GM12878 (cell line): Measurements from ENCODE around the gene GALE. TPM values are rescaled to one million over a fixed set of nuclear protein-coding genes. Genes with fewer than 3 reads are reported as not detected.

Experiments
- BMI1 ChIP-seq: fragments of 450-650 bp; IDR thresholded peaks from 2 replicates; pipeline ENCODE4 v1.6.1; 2016; ENCODE audit warnings: mild to moderate bottlenecking, moderate library complexity, borderline replicate concordance
- CHD2 ChIP-seq: IDR thresholded peaks from 2 replicates; pipeline ENCODE4 v1.6.1; 2011; ENCODE audit warnings: low read depth, low read length, improper control_type of control experiment, borderline replicate concordance
- CREB1 ChIP-seq: IDR thresholded peaks from 2 replicates; pipeline ENCODE4 v1.6.1; 2012; ENCODE audit warnings: low read depth, mild to moderate bottlenecking, inconsistent platforms
- CTCF ChIP-seq, 3 experiments: IDR thresholded peaks in 2 of 3; conservative IDR thresholded peaks in 1 of 3; 2 replicates each; pipeline ENCODE4 v1.5.1; 2011; ENCODE audit warnings: low read depth in 3 of 3, low read length in 3 of 3, mild to moderate bottlenecking in 3 of 3, control low read depth in 2 of 3, moderate library complexity in 2 of 3, inconsistent platforms in 1 of 3, mixed read lengths in 1 of 3; ENCODE audit not compliant: control insufficient read depth in 2 of 3, insufficient read depth in 1 of 3; ENCODE audit errors: extremely low read depth in 1 of 3
- ESRRA ChIP-seq: IDR thresholded peaks from 2 replicates; pipeline ENCODE4 v1.6.1; 2012; ENCODE audit warnings: mild to moderate bottlenecking, low read length, improper control_type of control experiment
- ETV6 ChIP-seq, 2 experiments: fragments of 450-650 bp in 1 of 2; IDR thresholded peaks in 1 of 2; conservative IDR thresholded peaks in 1 of 2; 2 replicates each; pipeline ENCODE4 v1.6.1; 2014; ENCODE audit warnings: antibody characterized with exemption in 1 of 2, borderline replicate concordance in 1 of 2, low read depth in 1 of 2, mild to moderate bottlenecking in 1 of 2, moderate library complexity in 1 of 2
- FOS ChIP-seq: IDR thresholded peaks from 3 replicates; pipeline ENCODE4 v1.6.1; 2011; ENCODE audit warnings: borderline replicate concordance; ENCODE audit not compliant: insufficient read length; ENCODE audit errors: extremely low read depth
- HDAC2 ChIP-seq: fragments of 200-600 bp; sonication (generic); IDR thresholded peaks from 2 replicates; pipeline ENCODE4 v1.6.1; 2017
- IKZF2 ChIP-seq, 2 experiments: fragments of 450-650 bp; IDR thresholded peaks; 2 replicates each; pipeline ENCODE4 v1.6.1; 2017; ENCODE audit warnings: mild to moderate bottlenecking in 2 of 2, moderate library complexity in 2 of 2
- JUND ChIP-seq: IDR thresholded peaks from 2 replicates; pipeline ENCODE4 v1.6.1; 2012; ENCODE audit warnings: low read depth, mild to moderate bottlenecking, low read length, improper control_type of control experiment, moderate library complexity
- MTA3 ChIP-seq: IDR thresholded peaks from 2 replicates; pipeline ENCODE4 v1.6.1; 2012; ENCODE audit warnings: low read length, inconsistent platforms, borderline replicate concordance
- PBX3 ChIP-seq: IDR thresholded peaks from 2 replicates; pipeline ENCODE4 v1.6.1; 2011; ENCODE audit warnings: mild to moderate bottlenecking, low read depth, low read length, moderate library complexity; ENCODE audit not compliant: insufficient replicate concordance
- RB1 ChIP-seq: fragments of 450-650 bp; formaldehyde crosslinking; IDR thresholded peaks from 2 replicates; pipeline ENCODE4 v1.6.1; 2017; ENCODE audit warnings: mild to moderate bottlenecking, borderline replicate concordance
- RBBP5 ChIP-seq: fragments of 200-600 bp; sonication (generic); conservative IDR thresholded peaks from 2 replicates; pipeline ENCODE4 v1.6.1; 2016
- SPI1 ChIP-seq: IDR thresholded peaks from 2 replicates; pipeline ENCODE4 v1.6.1; 2011; ENCODE audit warnings: low read depth, mild to moderate bottlenecking, low read length, moderate library complexity, borderline replicate concordance; ENCODE audit not compliant: insufficient read depth
- SRF ChIP-seq, 2 experiments: IDR thresholded peaks; 2 replicates each; pipeline ENCODE4 v1.6.1; 2011; ENCODE audit warnings: low read depth in 2 of 2, low read length in 2 of 2, mild to moderate bottlenecking in 1 of 2, moderate library complexity in 1 of 2
- TCF12 ChIP-seq: IDR thresholded peaks from 2 replicates; pipeline ENCODE4 v1.6.1; 2011; ENCODE audit warnings: low read depth, mild to moderate bottlenecking, low read length
- ZBTB11 ChIP-seq: fragments of 450-650 bp; formaldehyde crosslinking; IDR thresholded peaks from 2 replicates; pipeline ENCODE4 v1.5.0; 2022; ENCODE audit warnings: mild to moderate bottlenecking, missing genetic modification characterization
- ZZZ3 ChIP-seq: IDR thresholded peaks from 2 replicates; pipeline ENCODE4 v1.6.1; 2011; ENCODE audit warnings: low read depth; ENCODE audit not compliant: control insufficient read depth, insufficient read length
- polyA plus RNA-seq, 11 experiments: library from polyadenylated mRNA; depleted of rRNA in 4 of 11; unstranded in 6 of 11; stranded (reverse) in 5 of 11; fragments of >200 nt; fragmentation: Nextera tagmentation in 4 of 11; fragmentation: Illumina TruSeq in 1 of 11; extraction: Ambion mirVana in 4 of 11; extraction: Trizol in 1 of 11; gene quantifications; 1 replicate in 1 of 11; 2 replicates in 10 of 11; pipeline versions ENCODE4 v1.2.1 to v1.2.3, GENCODE V29; 2011 to 2016; ENCODE audit warnings: inconsistent platforms in 2 of 11, missing spikeins in 2 of 11, low read depth in 1 of 11
- total RNA-seq, 4 experiments: library from RNA; depleted of rRNA in 3 of 4; stranded (reverse); fragments of >200 nt in 3 of 4; fragmentation: Illumina TruSeq in 1 of 4; extraction: Trizol in 1 of 4; gene quantifications; 2 replicates each; pipeline versions ENCODE4 v1.2.1 to v1.2.3, GENCODE V29; 2013 to 2021

Gene GALE
- total and polyA plus RNA-seq, 10 of the 15 experiments (the other 5 are each of a cell fraction or from before 2014, with no cell fraction given): 4.2 to 93.7 (median 40.4) TPM

- TF ChIP-seq PBX3: peak; percentile 79
- TF ChIP-seq CHD2: no peak
- TF ChIP-seq IKZF2 (IDR thresholded peaks at IDR 0.05): peak in 1 of 2 experiments; percentile 23; a peak in 1 of 4 replicates
- TF ChIP-seq RB1: no peak
- 0 out of 2 replicates have a peak, but pooled peaks have one; percentile 2 for TF ChIP-seq SPI1
- TF ChIP-seq CTCF (IDR thresholded peaks at IDR 0.05 in 2 of 3, conservative IDR thresholded peaks at IDR 0.05 in 1 of 3; ENCODE audit: control insufficient read depth in 2 of 3, extremely low read depth in 1 of 3, insufficient read depth in 1 of 3, low read depth in 3 of 3, low read length in 3 of 3): no peak
- TF ChIP-seq ESRRA: no peak
- no peak for TF ChIP-seq RBBP5
- TF ChIP-seq ZZZ3: no peak
- peak; percentile 75 for TF ChIP-seq CREB1
- no peak for TF ChIP-seq SRF (IDR thresholded peaks at IDR 0.05; ENCODE audit: low read depth in 2 of 2, low read length in 2 of 2)
- no peak for TF ChIP-seq JUND
- no peak for TF ChIP-seq HDAC2
- TF ChIP-seq FOS: no peak
- TF ChIP-seq BMI1: no peak
- TF ChIP-seq TCF12: 0 out of 2 replicates have a peak, but pooled peaks have one; percentile 14
- TF ChIP-seq ETV6 (conservative IDR thresholded peaks at IDR 0.05 in 1 of 2, IDR thresholded peaks at IDR 0.05 in 1 of 2; ENCODE audit: borderline replicate concordance in 1 of 2, low read depth in 1 of 2): peak in 1 of 2 experiments; percentile 83; a peak in 2 of 4 replicates
- TF ChIP-seq MTA3: 0 out of 2 replicates have a peak, but pooled peaks have one; percentile 25
- TF ChIP-seq ZBTB11 (CRISPR knock-in tag): peak; percentile 71
Observed at GRCh38 chr1:23790696-23791515, 9.6 kb downstream of the GALE start, which contains the start of gene LYPLA2 (continued).
